Breast epithelium (tissue), 3 donors: ENCODE data around the gene IL15.

Source experiments
- POLR2A ChIP-seq: fragments of 450-650 bp; IDR thresholded peaks from one replicate; pipeline ENCODE4 v1.6.1; 2016; ENCODE audit warnings: antibody characterized with exemption, mild to moderate bottlenecking, moderate library complexity
- TF ChIP-seq, protein P1 (sequence below), 3 donors: fragments of 450-650 bp; IDR thresholded peaks; one replicate each; pipeline ENCODE4 v1.5.1; 2016 to 2017; ENCODE audit warnings: antibody characterized with exemption in 3 of 3, mild to moderate bottlenecking in 3 of 3, moderate library complexity in 3 of 3

DNA sequence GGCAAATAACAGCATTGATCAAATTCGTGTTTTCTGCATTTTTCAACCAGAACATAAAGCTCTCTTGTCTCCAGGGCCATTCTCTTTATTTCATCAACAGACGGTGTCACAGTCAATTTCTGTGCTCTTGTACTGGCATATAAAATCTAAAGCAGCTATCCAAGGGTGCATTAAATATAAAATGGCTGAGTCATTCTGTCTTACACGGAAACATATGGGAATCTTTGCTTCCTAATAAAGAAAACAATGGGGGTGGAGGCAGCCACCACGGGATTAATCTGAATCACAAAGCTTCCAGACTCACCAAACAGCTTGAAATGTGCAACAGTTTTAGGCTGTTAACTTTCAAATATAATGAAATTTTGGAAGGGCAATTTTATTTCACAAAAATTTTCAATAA, 132.6 kb downstream of the IL15 start:
- TF ChIP-seq, protein P1, sequence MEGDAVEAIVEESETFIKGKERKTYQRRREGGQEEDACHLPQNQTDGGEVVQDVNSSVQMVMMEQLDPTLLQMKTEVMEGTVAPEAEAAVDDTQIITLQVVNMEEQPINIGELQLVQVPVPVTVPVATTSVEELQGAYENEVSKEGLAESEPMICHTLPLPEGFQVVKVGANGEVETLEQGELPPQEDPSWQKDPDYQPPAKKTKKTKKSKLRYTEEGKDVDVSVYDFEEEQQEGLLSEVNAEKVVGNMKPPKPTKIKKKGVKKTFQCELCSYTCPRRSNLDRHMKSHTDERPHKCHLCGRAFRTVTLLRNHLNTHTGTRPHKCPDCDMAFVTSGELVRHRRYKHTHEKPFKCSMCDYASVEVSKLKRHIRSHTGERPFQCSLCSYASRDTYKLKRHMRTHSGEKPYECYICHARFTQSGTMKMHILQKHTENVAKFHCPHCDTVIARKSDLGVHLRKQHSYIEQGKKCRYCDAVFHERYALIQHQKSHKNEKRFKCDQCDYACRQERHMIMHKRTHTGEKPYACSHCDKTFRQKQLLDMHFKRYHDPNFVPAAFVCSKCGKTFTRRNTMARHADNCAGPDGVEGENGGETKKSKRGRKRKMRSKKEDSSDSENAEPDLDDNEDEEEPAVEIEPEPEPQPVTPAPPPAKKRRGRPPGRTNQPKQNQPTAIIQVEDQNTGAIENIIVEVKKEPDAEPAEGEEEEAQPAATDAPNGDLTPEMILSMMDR (IDR thresholded peaks at IDR 0.05): no peak
- no peak for TF ChIP-seq POLR2A
